Skin epidermis (tissue), 12 donors: ENCODE measurements around the gene ADAMTS10.
"Not testable (repeated sequence)": the region's sequence is repeated elsewhere in the genome, so short reads cannot be mapped to it uniquely, and the experiment has no call there.

ENCODE experiments used
- H3K27ac ChIP-seq, 21 experiments: fragments of 200-600 bp; sonication (generic) in 11 of 21; one replicate each; pipeline ENCODE4 v1.5.0; 2020; ENCODE audit warnings: mild to moderate bottlenecking in 3 of 21, inconsistent platforms in 2 of 21, moderate library complexity in 2 of 21
- H3K4me3 ChIP-seq, 7 experiments: fragments of 200-600 bp; sonication (generic) in 2 of 7; one replicate each; pipeline ENCODE4 v1.5.0; 2020; ENCODE audit warnings: inconsistent platforms in 2 of 7, mild to moderate bottlenecking in 2 of 7, moderate library complexity in 1 of 7

Gene ADAMTS10

GRCh38 chr19:8610041-8610935 is at the start of gene ADAMTS10:
ADAMTS10 (minus strand) TSS chr19:8610715; CDS start chr19:8605710, 5,005 bp downstream.
- H3K4me3 ChIP-seq, result peak within 1 kb of the TSS; percentile 19 to 55 (median 44)
- H3K27ac ChIP-seq, result peak within 1 kb of the TSS; percentile 31 to 93 (median 73)

GRCh38 chr19:8659905-8660304 is 49.4 kb upstream of the ADAMTS10 start:
- H3K27ac ChIP-seq, result no peak overlapping the region

DNA sequence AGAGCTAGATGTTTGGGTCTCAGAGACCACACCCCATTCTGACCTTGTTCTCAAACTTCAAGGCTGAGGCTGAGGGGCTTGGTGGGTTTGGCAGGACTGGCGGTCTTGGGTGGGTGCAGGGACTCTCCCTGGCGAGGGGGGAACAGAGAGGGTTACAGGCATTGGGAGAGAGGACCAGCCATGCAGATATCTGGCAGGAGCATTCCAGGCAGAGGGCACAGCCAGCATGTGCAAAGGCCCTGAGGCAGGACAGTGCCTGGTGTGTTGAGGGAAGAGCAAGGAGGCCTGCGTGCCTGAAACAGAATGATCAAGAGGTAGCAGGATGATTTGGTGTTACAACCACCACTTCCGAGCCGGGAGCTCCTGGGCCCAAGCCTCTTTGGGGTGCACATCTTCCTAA is 47.4 kb upstream of the ADAMTS10 start:
- H3K27ac ChIP-seq, result no peak overlapping the region
- no peak overlapping the region for H3K4me3 ChIP-seq

More at GRCh38 chr19:8659905-8660304, 49.4 kb upstream of the ADAMTS10 start:
- no peak overlapping the region for H3K4me3 ChIP-seq

DNA sequence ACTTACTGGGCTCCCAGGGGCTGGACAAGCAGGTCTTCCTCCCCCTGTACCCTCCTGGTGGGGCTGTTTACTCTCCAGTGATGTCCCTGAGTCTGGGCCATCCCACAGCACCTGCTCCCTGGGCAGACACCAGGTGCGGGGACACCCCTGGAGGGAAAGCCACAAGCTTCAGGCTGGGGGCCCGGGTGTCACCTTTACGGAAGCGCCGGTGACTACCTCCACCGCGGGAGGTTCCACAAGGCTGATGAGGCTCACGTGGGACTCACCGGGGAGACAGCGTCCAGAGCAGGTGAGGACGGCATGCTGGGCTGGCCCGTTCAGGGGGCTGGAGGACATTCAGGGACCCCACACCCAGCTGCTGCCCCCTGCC is 44.8 kb upstream of the ADAMTS10 start:
- H3K4me3 ChIP-seq, result no peak overlapping the region

DNA sequence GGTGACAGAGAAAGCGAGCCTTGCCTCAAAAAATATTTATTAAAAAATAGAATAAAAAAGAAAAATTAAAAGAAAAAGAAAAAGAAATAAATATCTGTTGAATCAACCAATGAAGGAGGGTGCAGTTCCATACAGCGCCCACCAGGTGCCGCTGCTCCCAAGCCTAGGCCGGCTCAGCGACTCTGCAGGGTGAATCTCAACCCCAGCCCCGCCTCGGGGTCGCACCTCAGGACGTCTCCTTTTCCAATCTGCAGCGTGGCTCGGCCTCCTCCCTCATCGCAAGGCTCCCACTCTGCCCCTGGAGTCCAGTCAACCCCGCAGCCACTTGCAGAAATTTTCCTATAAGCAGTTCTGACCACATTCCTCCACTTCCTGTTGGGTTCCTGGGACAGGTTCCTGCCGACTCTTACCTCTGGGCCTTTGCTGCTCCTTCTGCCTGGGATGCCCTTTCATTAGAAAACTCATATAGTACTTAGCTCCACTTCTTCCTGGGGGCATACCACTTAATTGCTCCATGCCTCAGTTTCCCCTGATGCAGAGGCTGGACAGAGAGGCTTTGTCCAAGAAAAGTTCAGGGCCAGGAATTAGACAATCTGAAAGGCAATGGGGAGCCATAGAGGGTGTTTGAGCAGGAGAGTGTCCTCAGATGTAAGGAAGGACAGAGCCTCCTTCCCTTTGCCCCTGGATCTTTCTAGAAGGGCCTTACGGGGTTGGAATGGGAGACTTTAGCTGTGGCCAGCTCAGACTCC is 44.2 kb upstream of the ADAMTS10 start:
- peak overlapping the region in 1 of 7 experiments; percentile 14 for H3K4me3 ChIP-seq
- H3K27ac ChIP-seq, result no peak overlapping the region

More for the DNA sequence above, 44.8 kb upstream of the ADAMTS10 start:
- H3K27ac ChIP-seq, result no peak overlapping the region

DNA sequence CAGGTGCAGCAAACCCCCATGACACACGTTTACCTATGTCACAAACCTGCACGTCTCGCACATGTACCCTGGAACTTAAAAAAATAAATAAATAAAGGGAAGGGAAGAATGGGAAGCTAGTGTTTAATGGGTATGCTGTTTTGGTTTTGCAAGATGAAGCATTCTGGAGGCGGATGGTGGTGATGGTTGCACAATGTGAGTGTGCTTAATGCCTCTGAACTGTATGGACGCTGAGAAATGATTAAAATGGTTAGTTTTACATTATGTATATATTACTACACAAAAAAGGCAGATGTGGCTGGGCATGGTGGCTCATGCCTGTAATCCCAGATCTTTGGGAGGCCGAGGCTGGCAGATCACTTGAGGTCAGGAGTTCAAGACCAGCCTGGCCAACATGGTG is 37.7 kb upstream of the ADAMTS10 start:
- peak overlapping the region in 1 of 21 experiments; percentile 2 for H3K27ac ChIP-seq
- no peak overlapping the region for H3K4me3 ChIP-seq

GRCh38 chr19:8643860-8644653 is 33.5 kb upstream of the ADAMTS10 start:
- H3K4me3 ChIP-seq, result no peak overlapping the region
- H3K27ac ChIP-seq, result no peak overlapping the region

GRCh38 chr19:8642561-8642960 is 32.0 kb upstream of the ADAMTS10 start:
- Histone ChIP-seq H3K4me3 (no peak overlapping the region), H3K27ac (no peak overlapping the region)

- Histone ChIP-seq H3K4me3 (no peak overlapping the region), H3K27ac (no peak overlapping the region)
Measured at GRCh38 chr19:8641908-8642547, 31.5 kb upstream of the ADAMTS10 start.

DNA sequence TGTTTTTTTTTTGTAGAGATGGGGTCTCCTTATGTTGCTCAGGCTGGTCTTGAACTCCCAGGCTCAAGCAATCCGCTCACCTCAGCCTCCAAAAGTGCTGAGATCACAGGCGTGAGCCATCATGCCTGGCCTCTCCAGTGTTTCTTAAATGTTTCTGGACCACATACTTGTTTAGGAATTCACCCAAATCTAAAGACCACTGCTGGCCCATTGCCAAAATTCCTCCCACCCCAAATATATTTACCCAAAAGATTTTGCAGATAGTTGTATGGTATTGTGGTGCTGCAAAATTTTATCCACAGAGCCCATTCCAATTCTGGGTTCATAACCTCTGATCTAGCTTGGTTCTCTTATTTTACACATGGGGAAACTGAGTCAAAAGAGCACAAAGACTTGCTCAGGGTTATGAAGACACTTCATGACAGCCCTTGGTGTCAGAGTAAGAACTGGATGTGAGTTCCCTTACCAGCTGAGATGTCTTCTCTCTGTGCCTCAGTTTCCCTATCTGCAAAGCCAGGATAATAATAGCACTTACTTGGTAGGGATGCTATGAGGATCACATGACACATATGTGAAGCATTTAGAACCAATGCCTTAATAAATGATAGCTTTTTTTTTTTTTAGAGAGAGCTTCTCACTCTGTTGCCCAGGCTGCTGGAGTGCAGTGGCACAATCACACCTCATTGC is 30.8 kb upstream of the ADAMTS10 start:
- no peak overlapping the region for H3K27ac ChIP-seq
- no peak overlapping the region for H3K4me3 ChIP-seq

GRCh38 chr19:8640402-8641004 is 30.0 kb upstream of the ADAMTS10 start:
- Histone ChIP-seq H3K27ac (peak overlapping the region in 5 of 21 experiments; percentile 1 to 69 (median 10)), H3K4me3 (no peak overlapping the region)

- H3K4me3 ChIP-seq, result no peak overlapping the region
Measured at GRCh38 chr19:8639821-8640401, 29.4 kb upstream of the ADAMTS10 start.

GRCh38 chr19:8638078-8638619 is 27.6 kb upstream of the ADAMTS10 start:
- no peak overlapping the region for H3K27ac ChIP-seq
- no peak overlapping the region for H3K4me3 ChIP-seq

More at GRCh38 chr19:8639821-8640401, 29.4 kb upstream of the ADAMTS10 start:
- H3K27ac ChIP-seq, result peak overlapping the region in 7 of 21 experiments; percentile 1 to 69 (median 39)

GRCh38 chr19:8637070-8637469 is 26.6 kb upstream of the ADAMTS10 start:
- not testable (repeated sequence) for H3K27ac ChIP-seq, H3K4me3 ChIP-seq

- H3K27ac ChIP-seq, result no peak overlapping the region
Measured at GRCh38 chr19:8635422-8635821, 24.9 kb upstream of the ADAMTS10 start.

GRCh38 chr19:8631425-8631819 is 20.9 kb upstream of the ADAMTS10 start:
- H3K27ac ChIP-seq, result peak overlapping the region in 8 of 21 experiments; percentile 3 to 63 (median 27)

More at GRCh38 chr19:8635422-8635821, 24.9 kb upstream of the ADAMTS10 start:
- no peak overlapping the region for H3K4me3 ChIP-seq

GRCh38 chr19:8630796-8631424 is 20.4 kb upstream of the ADAMTS10 start:
- H3K4me3 ChIP-seq, result no peak overlapping the region
- peak overlapping the region in 9 of 21 experiments; percentile 3 to 63 (median 29) for H3K27ac ChIP-seq

More at GRCh38 chr19:8631425-8631819, 20.9 kb upstream of the ADAMTS10 start:
- H3K4me3 ChIP-seq, result no peak overlapping the region
